WI38 (cell line): ENCODE results near the gene CCR4.
"Not testable (repeated sequence)": the region's sequence is repeated elsewhere in the genome, so short reads cannot be mapped to it uniquely, and the experiment has no call there.

Source experiments
- H3K4me3 ChIP-seq: 2 replicates; pipeline ENCODE4 v1.5.1; 2011; ENCODE audit warnings: low read depth, mild to moderate bottlenecking, control low read depth, low read length
- CTCF ChIP-seq: IDR thresholded peaks from 2 replicates; pipeline ENCODE4 v1.5.1; 2012; ENCODE audit warnings: low read depth, mild to moderate bottlenecking, control low read depth, low read length

The CCR4 gene

GRCh38 chr3:32956750-32957570 lies 5.5 kb downstream of the CCR4 start:
- no peak overlapping the region for H3K4me3 ChIP-seq
- no peak for TF ChIP-seq CTCF

GRCh38 chr3:32958509-32958908 lies 7.1 kb downstream of the CCR4 start:
- no peak for TF ChIP-seq CTCF
- H3K4me3 ChIP-seq: no peak overlapping the region

DNA sequence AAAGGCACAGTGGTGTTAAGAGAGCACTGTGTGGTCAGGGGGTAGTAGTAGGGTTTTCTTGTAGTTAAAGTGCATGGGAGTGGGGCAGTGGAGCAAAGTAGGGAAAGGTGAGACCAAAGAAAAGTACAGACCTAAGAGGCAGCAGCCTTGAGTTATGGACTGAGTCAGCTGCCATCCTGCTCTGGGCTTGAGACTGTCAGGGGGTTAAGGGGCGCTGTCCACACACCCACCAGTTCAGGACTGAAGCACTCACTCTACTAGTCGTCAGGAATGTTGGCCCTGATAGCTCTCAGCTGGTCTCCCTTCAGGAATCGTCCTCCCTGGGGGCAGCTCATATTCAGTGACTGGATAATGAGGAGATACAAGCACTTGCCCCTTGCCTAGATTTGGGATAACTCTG lies 7.9 kb downstream of the CCR4 start:
- H3K4me3 ChIP-seq: no peak overlapping the region
- no peak for TF ChIP-seq CTCF

- no peak for TF ChIP-seq CTCF
These were observed 9.1 kb downstream of the CCR4 start for GRCh38 chr3:32960404-32961170.

DNA sequence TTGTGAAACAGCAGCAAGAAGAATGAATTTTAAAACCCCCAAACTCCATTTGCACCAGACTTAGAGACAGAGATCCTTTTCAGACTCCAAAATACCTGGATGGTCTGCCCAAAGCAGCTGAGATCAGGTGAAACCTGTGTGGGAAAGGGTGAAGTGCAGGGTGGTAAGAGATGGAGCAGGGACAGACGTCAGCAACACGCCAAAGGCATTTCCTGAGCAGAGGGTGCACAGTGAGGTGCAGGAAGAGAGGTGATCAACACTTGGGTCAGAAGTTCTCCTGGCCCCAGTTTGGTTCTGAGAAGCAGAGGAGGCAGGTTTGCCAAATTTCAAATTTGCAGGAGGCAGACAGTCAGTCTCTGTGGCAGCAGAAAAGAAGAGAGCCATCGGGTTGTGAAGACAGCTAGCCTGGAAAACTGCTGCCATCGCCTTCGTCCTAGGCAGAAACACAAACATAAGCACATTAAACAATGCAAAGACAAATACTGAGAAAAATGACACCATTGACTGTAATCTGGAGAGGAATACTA lies 9.8 kb downstream of the CCR4 start:
- H3K4me3 ChIP-seq: no peak overlapping the region
- TF ChIP-seq CTCF: no peak

More at GRCh38 chr3:32960404-32961170, 9.1 kb downstream of the CCR4 start:
- H3K4me3 ChIP-seq: no peak overlapping the region

DNA sequence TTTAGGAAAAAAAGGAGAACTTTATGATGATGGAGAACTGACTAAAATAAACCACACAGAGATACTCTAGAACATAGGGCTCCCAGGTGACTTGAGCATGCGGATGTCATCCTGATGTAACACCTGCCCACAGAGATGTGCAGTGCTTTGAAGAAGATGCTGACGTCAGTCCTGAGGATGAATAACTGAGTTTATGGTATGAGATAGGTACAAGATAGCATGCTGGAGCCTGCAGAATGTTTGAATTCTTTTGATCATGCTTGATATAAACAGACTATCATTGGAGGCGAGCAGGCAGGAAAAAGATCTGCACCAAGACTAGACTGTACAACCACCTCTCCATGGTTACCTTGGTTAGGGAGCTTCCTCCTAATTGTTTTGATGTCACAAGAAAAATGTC lies 12.4 kb downstream of the CCR4 start:
- no peak overlapping the region for H3K4me3 ChIP-seq
- no peak for TF ChIP-seq CTCF

GRCh38 chr3:32964781-32965180 lies 13.3 kb downstream of the CCR4 start:
- H3K4me3 ChIP-seq: not testable (repeated sequence)

GRCh38 chr3:32965617-32966213 lies 14.3 kb downstream of the CCR4 start:
- H3K4me3 ChIP-seq: not testable (repeated sequence)

- not testable (repeated sequence) for H3K4me3 ChIP-seq
These were observed 15.2 kb downstream of the CCR4 start for GRCh38 chr3:32966627-32967026.
